Activated CD4-positive, alpha-beta T cell treated with anti-CD3 and anti-CD28 coated beads for 48 hours (primary cell): Measurements from ENCODE around the gene ERBB4.
"Not testable (repeated sequence)": the region's sequence is repeated elsewhere in the genome, so short reads cannot be mapped to it uniquely, and the experiment has no call there.

ENCODE experiments used
- DNase-seq: peaks from one replicate; pipeline ENCODE4 v3.0.0-alpha.2; 2020

ERBB4 gene

GRCh38 chr2:212034841-212035585 is 503.6 kb downstream of the ERBB4 start:
- no peak for DNase-seq

- no peak for DNase-seq
Observed at GRCh38 chr2:212033888-212034287, 504.7 kb downstream of the ERBB4 start.

- no peak for DNase-seq
Observed at GRCh38 chr2:212032536-212033219, 505.9 kb downstream of the ERBB4 start.

- DNase-seq = no peak
Observed at GRCh38 chr2:212032032-212032431, 506.6 kb downstream of the ERBB4 start.

GRCh38 chr2:212030709-212031108 is 507.9 kb downstream of the ERBB4 start:
- DNase-seq = no peak

GRCh38 chr2:212028798-212029394 is 509.7 kb downstream of the ERBB4 start:
- DNase-seq = no peak

- no peak for DNase-seq
Observed at GRCh38 chr2:212027681-212028628, 510.6 kb downstream of the ERBB4 start.

GRCh38 chr2:212024040-212024439 is 514.6 kb downstream of the ERBB4 start:
- no peak for DNase-seq

- DNase-seq = no peak
Observed at GRCh38 chr2:212022966-212023365, 515.6 kb downstream of the ERBB4 start.

- DNase-seq = no peak
Observed at GRCh38 chr2:212021947-212022346, 516.7 kb downstream of the ERBB4 start.

GRCh38 chr2:212015588-212015987 is 523.0 kb downstream of the ERBB4 start:
- DNase-seq = no peak

GRCh38 chr2:212013626-212014025 is 525.0 kb downstream of the ERBB4 start:
- DNase-seq = no peak

GRCh38 chr2:212010305-212010704 is 528.3 kb downstream of the ERBB4 start:
- DNase-seq = not testable (repeated sequence)

GRCh38 chr2:212007972-212008371 is 530.6 kb downstream of the ERBB4 start:
- no peak for DNase-seq

- no peak for DNase-seq
Observed at GRCh38 chr2:212005085-212005671, 533.4 kb downstream of the ERBB4 start.

GRCh38 chr2:212001325-212001724 is 537.3 kb downstream of the ERBB4 start:
- DNase-seq = no peak

- DNase-seq = no peak
Observed at GRCh38 chr2:211996857-211997256, 541.7 kb downstream of the ERBB4 start.

GRCh38 chr2:211994806-211995205 is 543.8 kb downstream of the ERBB4 start:
- no peak for DNase-seq

- DNase-seq = no peak
Observed at GRCh38 chr2:211990335-211990734, 548.3 kb downstream of the ERBB4 start.

GRCh38 chr2:211986313-211986712 is 552.3 kb downstream of the ERBB4 start:
- DNase-seq = no peak

- DNase-seq = no peak
Observed at GRCh38 chr2:211985393-211985792, 553.2 kb downstream of the ERBB4 start.

- no peak for DNase-seq
Observed at GRCh38 chr2:211982162-211982561, 556.4 kb downstream of the ERBB4 start.

GRCh38 chr2:211981451-211981850 is 557.2 kb downstream of the ERBB4 start:
- no peak for DNase-seq
